K562 (cell line): ENCODE measurements around the gene ZBTB49. TPM values are rescaled to one million over a fixed set of nuclear protein-coding genes. Genes with fewer than 3 reads are reported as not detected.
A peak's percentile ranks its signal among the peaks of the same experiment; 100 is the strongest.

Source experiments
- CCAR2 ChIP-seq: fragments of 200-400 bp; formaldehyde crosslinking; IDR thresholded peaks from 2 replicates; pipeline ENCODE4 v1.6.1; 2017; ENCODE audit warnings: mild to moderate bottlenecking, low read depth, low read length
- CREB3L1 ChIP-seq: fragments of 450-650 bp; IDR thresholded peaks from 2 replicates; pipeline ENCODE4 v1.6.1; 2014; ENCODE audit warnings: low read depth, mild to moderate bottlenecking, moderate library complexity, borderline replicate concordance
- E2F3 ChIP-seq: fragments of 250-450 bp; sonication (Bioruptor Pico); IDR thresholded peaks from 2 replicates; pipeline ENCODE4 v1.4.0; 2020; ENCODE audit warnings: mild to moderate bottlenecking
- FOSL1 ChIP-seq: fragments of 200-800 bp; sonication (Bioruptor generic); conservative IDR thresholded peaks from 2 replicates; pipeline ENCODE4 v1.6.1; 2016; ENCODE audit warnings: missing genetic modification characterization, missing compliant biosample characterization
- FOXM1 ChIP-seq, 2 experiments: fragments of 450-650 bp in 1 of 2; sonication (generic) in 1 of 2; formaldehyde crosslinking in 1 of 2; IDR thresholded peaks; 2 replicates each; pipeline versions ENCODE4 v1.6.1 to v1.9.0; 2017 to 2022; ENCODE audit warnings: low read depth in 2 of 2, mild to moderate bottlenecking in 2 of 2, missing genetic modification reagents in 1 of 2, moderate library complexity in 1 of 2
- HNRNPK ChIP-seq: fragments of 200-400 bp; formaldehyde crosslinking; IDR thresholded peaks from one replicate; pipeline ENCODE4 v1.6.1; 2018; ENCODE audit warnings: mild to moderate bottlenecking, low read depth, low read length; ENCODE audit not compliant: poor library complexity, severe bottlenecking
- KLF13 ChIP-seq: fragments of 450-650 bp; IDR thresholded peaks from 2 replicates; pipeline ENCODE4 v1.6.1; 2016; ENCODE audit warnings: missing genetic modification characterization, low read depth, mild to moderate bottlenecking, missing compliant biosample characterization, moderate library complexity, borderline replicate concordance
- NKRF ChIP-seq: fragments of 450-650 bp; IDR thresholded peaks from 2 replicates; pipeline ENCODE4 v1.6.1; 2016; ENCODE audit warnings: borderline replicate concordance
- NONO ChIP-seq, 2 experiments: fragments of 200-400 bp in 1 of 2; fragments of 450-650 bp in 1 of 2; formaldehyde crosslinking in 1 of 2; IDR thresholded peaks; 2 replicates each; pipeline ENCODE4 v1.6.1; 2017; ENCODE audit warnings: low read depth in 2 of 2, mild to moderate bottlenecking in 2 of 2, moderate library complexity in 2 of 2, low read length in 1 of 2
- NR2F6 ChIP-seq: fragments of 450-650 bp; formaldehyde crosslinking; IDR thresholded peaks from 2 replicates; pipeline ENCODE4 v1.4.0; 2020; ENCODE audit warnings: mild to moderate bottlenecking
- POLR3A ChIP-seq: IDR thresholded peaks from 2 replicates; pipeline ENCODE4 v1.6.1; 2011; ENCODE audit warnings: borderline replicate concordance, mild to moderate bottlenecking, moderate library complexity; ENCODE audit not compliant: insufficient read length, insufficient read depth; ENCODE audit errors: extremely low read depth
- POLR3G ChIP-seq: IDR thresholded peaks from 2 replicates; pipeline ENCODE4 v1.6.1; 2011; ENCODE audit not compliant: insufficient read length, insufficient replicate concordance; ENCODE audit errors: extremely low read depth
- PRPF4 ChIP-seq: fragments of 200-400 bp; formaldehyde crosslinking; IDR thresholded peaks from one replicate; pipeline ENCODE4 v1.6.1; 2017; ENCODE audit warnings: low read length, low read depth, mild to moderate bottlenecking; ENCODE audit not compliant: insufficient read depth, poor library complexity, severe bottlenecking
- STAG1 ChIP-seq: sonication (generic); formaldehyde crosslinking; IDR thresholded peaks from 2 replicates; pipeline ENCODE4 v1.5.0; 2020; ENCODE audit warnings: missing genetic modification reagents, borderline replicate concordance
- THRAP3 ChIP-seq: fragments of 450-650 bp; IDR thresholded peaks from 2 replicates; pipeline ENCODE4 v1.6.1; 2016; ENCODE audit warnings: mild to moderate bottlenecking, inconsistent platforms, borderline replicate concordance
- ZBTB1 ChIP-seq: sonication (generic); formaldehyde crosslinking; IDR thresholded peaks from 2 replicates; pipeline ENCODE4 v1.8.1; 2023; ENCODE audit warnings: missing genetic modification reagents, low read depth, mild to moderate bottlenecking, borderline replicate concordance
- ZC3H4 ChIP-seq: sonication (generic); formaldehyde crosslinking; IDR thresholded peaks from 2 replicates; pipeline ENCODE4 v1.9.0; 2021; ENCODE audit warnings: missing genetic modification reagents, borderline replicate concordance
- ZNF212 ChIP-seq: fragments of 450-650 bp; formaldehyde crosslinking; IDR thresholded peaks from 2 replicates; pipeline ENCODE4 v1.4.0; 2020; ENCODE audit warnings: mild to moderate bottlenecking
- ZNF282 ChIP-seq: sonication (generic); formaldehyde crosslinking; IDR thresholded peaks from 2 replicates; pipeline ENCODE4 v1.8.1; 2023; ENCODE audit warnings: missing genetic modification reagents
- ZNF311 ChIP-seq: fragments of 250-450 bp; sonication (Bioruptor Pico); IDR thresholded peaks from 2 replicates; pipeline ENCODE4 v1.4.0; 2020; ENCODE audit warnings: mild to moderate bottlenecking, moderate library complexity
- ZNF764 ChIP-seq: fragments of 250-450 bp; sonication (Bioruptor Pico); IDR thresholded peaks from 2 replicates; pipeline ENCODE4 v1.4.0; 2020; ENCODE audit warnings: low read depth, mild to moderate bottlenecking, moderate library complexity
- polyA plus RNA-seq, 8 experiments: library from polyadenylated mRNA; depleted of rRNA in 4 of 8; stranded (reverse) in 5 of 8; unstranded in 3 of 8; fragments of >200 nt; fragmentation: Nextera tagmentation in 2 of 8; fragmentation: Illumina TruSeq in 1 of 8; extraction: Ambion mirVana in 2 of 8; extraction: Trizol in 1 of 8; gene quantifications; 2 replicates each; pipeline versions ENCODE4 v1.2.1 to v1.2.3, GENCODE V29; 2011 to 2014; ENCODE audit warnings: inconsistent platforms in 1 of 8, missing spikeins in 1 of 8
- total RNA-seq, 7 experiments: library from RNA; depleted of rRNA in 6 of 7; stranded (reverse); fragments of >200 nt in 6 of 7; fragmentation: Illumina TruSeq in 2 of 7; extraction: Trizol in 2 of 7; gene quantifications; 2 replicates each; pipeline versions ENCODE4 v1.2.1 to v1.2.3, GENCODE V29; 2011 to 2021; ENCODE audit warnings: low replicate concordance in 1 of 7
- TF ChIP-seq, protein P1 (sequence below): fragments of 450-650 bp; formaldehyde crosslinking; IDR thresholded peaks from 2 replicates; pipeline ENCODE4 v1.4.0; 2022; ENCODE audit warnings: mild to moderate bottlenecking, moderate library complexity
- TF ChIP-seq, protein P2 (sequence below): fragments of 250-450 bp; sonication (Bioruptor Pico); IDR thresholded peaks from 2 replicates; pipeline ENCODE4 v1.8.0; 2022; ENCODE audit warnings: inconsistent platforms, mild to moderate bottlenecking, moderate library complexity, borderline replicate concordance

Gene ZBTB49
- total and polyA plus RNA-seq, 9 of the 15 experiments (the other 6 are each of a cell fraction or from before 2014, with no cell fraction given) = 0.49 to 8.0 (median 4.2) TPM

- TF ChIP-seq NKRF = no peak
- TF ChIP-seq ZBTB1 = no peak
- TF ChIP-seq ZC3H4 = no peak
- no peak for TF ChIP-seq CCAR2
- TF ChIP-seq CREB3L1 = peak; percentile 65; the same call in 1 of the 2 replicates
- TF ChIP-seq POLR3G = no peak
- TF ChIP-seq FOXM1 (IDR thresholded peaks at IDR 0.05; ENCODE audit: low read depth) = no peak
- no peak for TF ChIP-seq FOXM1 (CRISPR knock-in tag; IDR thresholded peaks at IDR 0.05; ENCODE audit: low read depth)
- no peak for TF ChIP-seq ZNF212
- TF ChIP-seq THRAP3 = no peak
- no peak for TF ChIP-seq ZNF311 (CRISPR knock-in tag)
- no peak for TF ChIP-seq ZNF764
- no peak for TF ChIP-seq NR2F6 (CRISPR knock-in tag)
- TF ChIP-seq, protein P1, sequence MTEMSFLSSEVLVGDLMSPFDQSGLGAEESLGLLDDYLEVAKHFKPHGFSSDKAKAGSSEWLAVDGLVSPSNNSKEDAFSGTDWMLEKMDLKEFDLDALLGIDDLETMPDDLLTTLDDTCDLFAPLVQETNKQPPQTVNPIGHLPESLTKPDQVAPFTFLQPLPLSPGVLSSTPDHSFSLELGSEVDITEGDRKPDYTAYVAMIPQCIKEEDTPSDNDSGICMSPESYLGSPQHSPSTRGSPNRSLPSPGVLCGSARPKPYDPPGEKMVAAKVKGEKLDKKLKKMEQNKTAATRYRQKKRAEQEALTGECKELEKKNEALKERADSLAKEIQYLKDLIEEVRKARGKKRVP (CRISPR knock-in tag) = no peak
- no peak for TF ChIP-seq HNRNPK
- no peak for TF ChIP-seq E2F3
- no peak for TF ChIP-seq ZNF282 (CRISPR knock-in tag)
- TF ChIP-seq STAG1 (CRISPR knock-in tag) = no peak
- TF ChIP-seq PRPF4 = no peak
- TF ChIP-seq FOSL1 = no peak
- no peak for TF ChIP-seq KLF13 (tag)
- TF ChIP-seq POLR3A = no peak
- no peak for TF ChIP-seq NONO (IDR thresholded peaks at IDR 0.05; ENCODE audit: low read depth in 2 of 2, low read length in 1 of 2)
- TF ChIP-seq, protein P2, sequence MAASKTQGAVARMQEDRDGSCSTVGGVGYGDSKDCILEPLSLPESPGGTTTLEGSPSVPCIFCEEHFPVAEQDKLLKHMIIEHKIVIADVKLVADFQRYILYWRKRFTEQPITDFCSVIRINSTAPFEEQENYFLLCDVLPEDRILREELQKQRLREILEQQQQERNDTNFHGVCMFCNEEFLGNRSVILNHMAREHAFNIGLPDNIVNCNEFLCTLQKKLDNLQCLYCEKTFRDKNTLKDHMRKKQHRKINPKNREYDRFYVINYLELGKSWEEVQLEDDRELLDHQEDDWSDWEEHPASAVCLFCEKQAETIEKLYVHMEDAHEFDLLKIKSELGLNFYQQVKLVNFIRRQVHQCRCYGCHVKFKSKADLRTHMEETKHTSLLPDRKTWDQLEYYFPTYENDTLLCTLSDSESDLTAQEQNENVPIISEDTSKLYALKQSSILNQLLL (CRISPR knock-in tag) = no peak
These were observed 37.6 kb downstream of the ZBTB49 start (continued) for GRCh38 chr4:4327652-4328121.
